ENCODE data around the gene TPSG1.
"Not testable (repeated sequence)": the region's sequence is repeated elsewhere in the genome, so short reads cannot be mapped to it uniquely, and the experiment has no call there.

The TPSG1 gene

GRCh38 chr16:1213796-1214372, 11.2 kb downstream of the TPSG1 start:
- no peak for DNase-seq

GRCh38 chr16:1213231-1213630, 11.8 kb downstream of the TPSG1 start:
- no peak for DNase-seq

GRCh38 chr16:1212616-1213194, 12.4 kb downstream of the TPSG1 start:
- DNase-seq = no peak

- DNase-seq = no peak
These were observed 13.4 kb downstream of the TPSG1 start for GRCh38 chr16:1211451-1212268.

GRCh38 chr16:1210461-1210860, 14.6 kb downstream of the TPSG1 start:
- DNase-seq = no peak

GRCh38 chr16:1209081-1209480, 16.0 kb downstream of the TPSG1 start:
- DNase-seq = no peak

- no peak for DNase-seq
These were observed 16.7 kb downstream of the TPSG1 start for GRCh38 chr16:1208239-1208830.

- no peak for DNase-seq
These were observed 18.3 kb downstream of the TPSG1 start for GRCh38 chr16:1206786-1207185.

GRCh38 chr16:1206326-1206725, 18.7 kb downstream of the TPSG1 start:
- no peak for DNase-seq

- DNase-seq = no peak
These were observed 20.1 kb downstream of the TPSG1 start for GRCh38 chr16:1204933-1205332.

GRCh38 chr16:1202274-1202673, 22.8 kb downstream of the TPSG1 start:
- no peak for DNase-seq

GRCh38 chr16:1201444-1201843, 23.6 kb downstream of the TPSG1 start:
- no peak for DNase-seq

- no peak for DNase-seq
These were observed 24.9 kb downstream of the TPSG1 start for GRCh38 chr16:1200014-1200627.

- no peak for DNase-seq
These were observed 25.6 kb downstream of the TPSG1 start for GRCh38 chr16:1199347-1200013.

- DNase-seq = not testable (repeated sequence)
These were observed 26.3 kb downstream of the TPSG1 start for GRCh38 chr16:1198671-1199346.

- no peak for DNase-seq
These were observed 26.9 kb downstream of the TPSG1 start for GRCh38 chr16:1198194-1198593.

GRCh38 chr16:1197237-1197866, 27.7 kb downstream of the TPSG1 start:
- DNase-seq = no peak

GRCh38 chr16:1196494-1196893, 28.6 kb downstream of the TPSG1 start:
- no peak for DNase-seq

- no peak for DNase-seq
These were observed 29.7 kb downstream of the TPSG1 start for GRCh38 chr16:1195393-1195666.

- no peak for DNase-seq
These were observed 30.2 kb downstream of the TPSG1 start for GRCh38 chr16:1194665-1195392.

Data from islet precursor cell (in vitro differentiated cells).